A549 treated with Mapracorat at 1 μM for 4 hours (cell line): ENCODE data around the gene ASB4. TPM values are rescaled to one million over a fixed set of nuclear protein-coding genes. Genes with fewer than 3 reads are reported as not detected.

Experiments used
- total RNA-seq: library from RNA; stranded (reverse); fragments of 200-300 nt; extraction: Qiagen RNA extraction; gene quantifications from 5 replicates; pipeline ENCODE4 v1.2.3, GENCODE V29; 2022

ASB4 gene, protein sequence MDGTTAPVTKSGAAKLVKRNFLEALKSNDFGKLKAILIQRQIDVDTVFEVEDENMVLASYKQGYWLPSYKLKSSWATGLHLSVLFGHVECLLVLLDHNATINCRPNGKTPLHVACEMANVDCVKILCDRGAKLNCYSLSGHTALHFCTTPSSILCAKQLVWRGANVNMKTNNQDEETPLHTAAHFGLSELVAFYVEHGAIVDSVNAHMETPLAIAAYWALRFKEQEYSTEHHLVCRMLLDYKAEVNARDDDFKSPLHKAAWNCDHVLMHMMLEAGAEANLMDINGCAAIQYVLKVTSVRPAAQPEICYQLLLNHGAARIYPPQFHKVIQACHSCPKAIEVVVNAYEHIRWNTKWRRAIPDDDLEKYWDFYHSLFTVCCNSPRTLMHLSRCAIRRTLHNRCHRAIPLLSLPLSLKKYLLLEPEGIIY
- total RNA-seq, result 0.13 to 0.36 TPM (median 0.22 TPM) in 5 replicates

DNA sequence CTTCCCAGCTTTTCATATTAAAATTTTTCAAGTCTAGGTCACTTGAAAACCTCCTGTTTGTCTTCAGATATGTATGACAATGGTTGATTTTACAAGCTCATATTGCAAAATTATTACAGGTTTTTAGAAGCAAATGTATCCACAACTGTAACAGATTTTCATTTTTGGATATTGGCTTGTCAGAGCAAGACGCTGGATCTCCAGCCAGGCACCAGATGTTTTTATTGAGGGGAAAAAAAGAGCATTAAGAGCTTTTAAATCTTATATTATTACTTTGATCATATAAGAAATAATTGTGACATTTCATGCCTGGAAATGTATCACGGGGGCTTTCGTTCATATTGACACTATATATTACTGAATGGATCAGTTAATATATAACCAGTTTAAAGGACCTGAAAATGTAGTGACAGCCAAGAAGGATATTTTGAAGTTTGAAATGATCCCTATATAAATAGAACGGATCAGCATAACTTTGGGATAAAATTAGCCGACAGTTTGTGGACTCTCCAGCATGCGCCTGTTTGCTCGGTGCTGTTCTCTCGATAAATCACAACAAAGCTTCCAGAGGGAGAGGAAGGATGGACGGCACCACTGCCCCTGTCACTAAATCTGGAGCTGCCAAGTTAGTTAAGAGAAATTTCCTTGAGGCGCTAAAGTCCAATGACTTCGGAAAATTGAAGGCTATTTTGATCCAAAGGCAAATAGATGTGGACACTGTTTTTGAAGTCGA, at the start of gene ASB4:
Gene ASB4, plus strand, starts transcription at position 553 of the 733 bp plus-strand sequence. Its CDS starts 29 bp downstream, at position 582.

Other genes with a start within 250 kb of the ASB4 start
- 0.75 to 1.6 TPM (median 1.0 TPM) in 5 replicates for gene PON1, start 161.4 kb upstream of the ASB4 start, total RNA-seq
- 30.2 to 41.2 TPM (median 36.7 TPM) in 5 replicates for gene PON3, start 89.6 kb upstream of the ASB4 start, total RNA-seq
- gene PON2, start 50.9 kb upstream of the ASB4 start, total RNA-seq, result 330 to 385 TPM (median 371 TPM) in 5 replicates
- 18.2 to 24.6 TPM (median 22.2 TPM) in 5 replicates for gene PDK4, start 110.6 kb downstream of the ASB4 start, total RNA-seq